ENCODE measurements around the gene IRX2.

GRCh38 chr5:2783223-2783622 lies 31.7 kb upstream of the IRX2 start:
- TF ChIP-seq FOSL1 (IDR thresholded peaks at IDR 0.05; ENCODE audit: insufficient read depth, low read depth, low read length) (no peak), PHF8 (conservative IDR thresholded peaks at IDR 0.05; ENCODE audit: low read depth, low read length) (no peak), RFX5 (IDR thresholded peaks at IDR 0.05; ENCODE audit: borderline replicate concordance, low read depth, low read length) (no peak), ASH2L (IDR thresholded peaks at IDR 0.05; ENCODE audit: low read length) (no peak), EP300 (IDR thresholded peaks at IDR 0.05; ENCODE audit: borderline replicate concordance in 1 of 2, low read depth in 2 of 2, low read length in 2 of 2) (no peak), KDM1A (IDR thresholded peaks at IDR 0.05; ENCODE audit: borderline replicate concordance, low read length) (no peak), CBX5 (IDR thresholded peaks at IDR 0.05; ENCODE audit: low read depth, low read length) (no peak), SIN3A (conservative IDR thresholded peaks at IDR 0.05 in 1 of 2, IDR thresholded peaks at IDR 0.05 in 1 of 2; ENCODE audit: low read depth in 1 of 2, low read length in 2 of 2) (no peak), TCF12 (IDR thresholded peaks at IDR 0.05; ENCODE audit: low read depth, low read length) (no peak), JUN (IDR thresholded peaks at IDR 0.05; ENCODE audit: low read depth, low read length) (no peak), RAD21 (IDR thresholded peaks at IDR 0.05 in 1 of 2, conservative IDR thresholded peaks at IDR 0.05 in 1 of 2; ENCODE audit: low read depth in 2 of 2, low read length in 2 of 2) (peak; percentile 25 to 46; a peak in 1 of 4 replicates)
- TF ChIP-seq, protein P1, sequence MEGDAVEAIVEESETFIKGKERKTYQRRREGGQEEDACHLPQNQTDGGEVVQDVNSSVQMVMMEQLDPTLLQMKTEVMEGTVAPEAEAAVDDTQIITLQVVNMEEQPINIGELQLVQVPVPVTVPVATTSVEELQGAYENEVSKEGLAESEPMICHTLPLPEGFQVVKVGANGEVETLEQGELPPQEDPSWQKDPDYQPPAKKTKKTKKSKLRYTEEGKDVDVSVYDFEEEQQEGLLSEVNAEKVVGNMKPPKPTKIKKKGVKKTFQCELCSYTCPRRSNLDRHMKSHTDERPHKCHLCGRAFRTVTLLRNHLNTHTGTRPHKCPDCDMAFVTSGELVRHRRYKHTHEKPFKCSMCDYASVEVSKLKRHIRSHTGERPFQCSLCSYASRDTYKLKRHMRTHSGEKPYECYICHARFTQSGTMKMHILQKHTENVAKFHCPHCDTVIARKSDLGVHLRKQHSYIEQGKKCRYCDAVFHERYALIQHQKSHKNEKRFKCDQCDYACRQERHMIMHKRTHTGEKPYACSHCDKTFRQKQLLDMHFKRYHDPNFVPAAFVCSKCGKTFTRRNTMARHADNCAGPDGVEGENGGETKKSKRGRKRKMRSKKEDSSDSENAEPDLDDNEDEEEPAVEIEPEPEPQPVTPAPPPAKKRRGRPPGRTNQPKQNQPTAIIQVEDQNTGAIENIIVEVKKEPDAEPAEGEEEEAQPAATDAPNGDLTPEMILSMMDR (IDR thresholded peaks at IDR 0.05; ENCODE audit: control extremely low read depth in 1 of 3, insufficient read depth in 1 of 3, low read depth in 1 of 3, low read length in 3 of 3), result peak; percentile 19 to 53 (median 28); a peak in 3 of 4 replicates
